H1 (cell line): ENCODE measurements around the gene LITAF. TPM values are rescaled to one million over a fixed set of nuclear protein-coding genes. Genes with fewer than 3 reads are reported as not detected.

Experiments used
- CTCF ChIA-PET: fragments of 300-600 bp; sonication (Branson Sonifier 250); formaldehyde crosslinking; loops from one replicate; lab custom pipeline; 2021; ENCODE audit not compliant: partially characterized antibody; lab: Charles Lee
- POLR2A ChIA-PET: fragments of 300-600 bp; sonication (Branson Sonifier 250); formaldehyde crosslinking; loops from one replicate; lab custom pipeline; 2021; ENCODE audit warnings: inconsistent platforms; ENCODE audit not compliant: partially characterized antibody; lab: Charles Lee
- DNase-seq, 2 experiments: peaks; one replicate each; pipeline versions ENCODE4 v3.0.0 to v3.0.0-alpha.2; 2010 to 2022; ENCODE audit warnings: low spot score in 2 of 2, low read depth in 1 of 2, mixed read lengths in 1 of 2
- FAIRE-seq: peaks from 2 replicates; lab custom pipeline; 2011; peaks lifted over from hg19 to GRCh38; lab: Jason Lieb, UNC
- H2AFZ ChIP-seq: 2 replicates; pipeline ENCODE4 v1.8.1; 2012; ENCODE audit warnings: low read length, inconsistent platforms
- H2AK5ac ChIP-seq: 2 replicates; pipeline ENCODE4 v1.6.1; 2013; ENCODE audit warnings: low read depth, low read length
- H2BK120ac ChIP-seq: replicated peaks from 2 replicates; pipeline ENCODE3; 2013; ENCODE audit warnings: low read depth, low read length, inconsistent platforms
- H2BK12ac ChIP-seq: 2 replicates; pipeline ENCODE4 v1.6.1; 2013; ENCODE audit warnings: low read depth, low read length
- H2BK15ac ChIP-seq: 2 replicates; pipeline ENCODE4 v1.6.1; 2013; ENCODE audit warnings: low read length
- H2BK20ac ChIP-seq: 2 replicates; pipeline ENCODE4 v1.6.1; 2013; ENCODE audit warnings: low read length
- H2BK5ac ChIP-seq: 2 replicates; pipeline ENCODE4 v1.6.1; 2013; ENCODE audit warnings: low read depth, low read length
- H3K14ac ChIP-seq: 2 replicates; pipeline ENCODE4 v1.6.1; 2013; ENCODE audit warnings: inconsistent platforms; ENCODE audit not compliant: insufficient read length
- H3K18ac ChIP-seq: 2 replicates; pipeline ENCODE4 v1.6.1; 2013; ENCODE audit warnings: low read length; ENCODE audit errors: extremely low read depth
- H3K23ac ChIP-seq: 2 replicates; pipeline ENCODE4 v1.6.1; 2013; ENCODE audit warnings: inconsistent platforms; ENCODE audit not compliant: insufficient read length
- H3K23me2 ChIP-seq: 2 replicates; pipeline ENCODE4 v1.6.1; 2013; ENCODE audit warnings: low read depth, low read length
- H3K27ac ChIP-seq: 2 replicates; pipeline ENCODE4 v1.6.1; 2011; ENCODE audit warnings: low read depth, low read length, inconsistent platforms
- H3K27me3 ChIP-seq, 4 experiments: replicated peaks in 1 of 4; 1 replicate in 1 of 4; 2 replicates in 3 of 4; pipeline versions ENCODE4 v1.6.1 to v1.8.1; 2011 to 2013; ENCODE audit warnings: low read length in 3 of 4, mild to moderate bottlenecking in 3 of 4, inconsistent platforms in 2 of 4, mixed read lengths in 2 of 4, moderate library complexity in 1 of 4; ENCODE audit not compliant: control insufficient read depth in 3 of 4, insufficient read depth in 3 of 4; ENCODE audit errors: extremely low read depth in 1 of 4
- H3K36me3 ChIP-seq, 4 experiments: 2 replicates each; pipeline versions ENCODE4 v1.6.1 to v1.8.1; 2011 to 2013; ENCODE audit warnings: mild to moderate bottlenecking in 4 of 4, low read length in 3 of 4, moderate library complexity in 2 of 4, control low read depth in 1 of 4, inconsistent platforms in 1 of 4; ENCODE audit not compliant: insufficient read depth in 4 of 4, control insufficient read depth in 2 of 4
- H3K4ac ChIP-seq: replicated peaks from 2 replicates; pipeline ENCODE3; 2013; ENCODE audit warnings: low read length, low read depth, mixed read lengths, inconsistent platforms; ENCODE audit not compliant: insufficient read length
- H3K4me1 ChIP-seq, 4 experiments: replicated peaks in 1 of 4; 1 replicate in 1 of 4; 2 replicates in 3 of 4; pipeline versions ENCODE4 v1.6.1 to v1.8.1; 2011 to 2013; ENCODE audit warnings: low read length in 3 of 4, inconsistent platforms in 2 of 4, mixed read lengths in 1 of 4; ENCODE audit not compliant: insufficient read depth in 4 of 4, control insufficient read depth in 3 of 4
- H3K4me2 ChIP-seq, 2 experiments: 2 replicates each; pipeline versions ENCODE4 v1.6.1 to v1.8.1; 2011 to 2013; ENCODE audit warnings: low read depth in 2 of 2, low read length in 2 of 2, control low read depth in 1 of 2, inconsistent platforms in 1 of 2, mild to moderate bottlenecking in 1 of 2; ENCODE audit not compliant: insufficient read depth in 1 of 2
- H3K4me3 ChIP-seq, 4 experiments: fragments of 200-600, 300-600 bp in 1 of 4; sonication (generic), shearing (Covaris generic), sonication (Bioruptor Twin) in 1 of 4; 2 replicates each; pipeline versions ENCODE4 v1.5.1 to v1.8.1; 2011 to 2016; ENCODE audit warnings: low read length in 4 of 4, low read depth in 3 of 4, control low read depth in 2 of 4, inconsistent platforms in 2 of 4, mild to moderate bottlenecking in 2 of 4, mixed read lengths in 1 of 4, moderate library complexity in 1 of 4; ENCODE audit not compliant: insufficient read depth in 2 of 4; ENCODE audit errors: extremely low read depth in 1 of 4
- H3K56ac ChIP-seq: replicated peaks from 2 replicates; pipeline ENCODE3; 2013; ENCODE audit warnings: low read depth, mild to moderate bottlenecking, mixed read lengths, low read length, inconsistent platforms; ENCODE audit not compliant: insufficient read length
- H3K79me1 ChIP-seq: 2 replicates; pipeline ENCODE4 v1.6.1; 2013; ENCODE audit warnings: low read depth, low read length, control low read depth
- H3K79me2 ChIP-seq, 2 experiments: 2 replicates each; pipeline versions ENCODE4 v1.6.1 to v1.8.1; 2012 to 2013; ENCODE audit warnings: low read length in 2 of 2, mild to moderate bottlenecking in 2 of 2, inconsistent platforms in 1 of 2; ENCODE audit not compliant: insufficient read depth in 2 of 2, control insufficient read depth in 1 of 2
- H3K9ac ChIP-seq, 4 experiments: replicated peaks in 1 of 4; 1 replicate in 1 of 4; 2 replicates in 3 of 4; pipeline versions ENCODE4 v1.6.1 to v1.8.1; 2011 to 2013; ENCODE audit warnings: low read depth in 3 of 4, low read length in 3 of 4, control low read depth in 2 of 4, mild to moderate bottlenecking in 2 of 4, moderate library complexity in 2 of 4, inconsistent platforms in 1 of 4; ENCODE audit errors: extremely low read depth in 1 of 4
- H3K9me3 ChIP-seq, 2 experiments: 2 replicates each; pipeline versions ENCODE4 v1.6.1 to v1.8.1; 2012 to 2013; ENCODE audit warnings: mild to moderate bottlenecking in 2 of 2, moderate library complexity in 2 of 2, control low read depth in 1 of 2, inconsistent platforms in 1 of 2, low read depth in 1 of 2, low read length in 1 of 2, mixed read lengths in 1 of 2; ENCODE audit not compliant: insufficient read depth in 2 of 2
- H4K20me1 ChIP-seq, 2 experiments: replicated peaks in 1 of 2; 2 replicates each; pipeline versions ENCODE3 to v1.8.1; 2011 to 2013; ENCODE audit warnings: inconsistent platforms in 2 of 2, low read length in 2 of 2, mild to moderate bottlenecking in 1 of 2; ENCODE audit not compliant: insufficient read depth in 2 of 2, control insufficient read depth in 1 of 2
- H4K5ac ChIP-seq: 2 replicates; pipeline ENCODE4 v1.6.1; 2013; ENCODE audit warnings: low read length, low read depth, mixed read lengths, inconsistent platforms; ENCODE audit not compliant: insufficient read length
- H4K8ac ChIP-seq: 2 replicates; pipeline ENCODE4 v1.8.0; 2013; ENCODE audit warnings: mild to moderate bottlenecking, moderate library complexity, low read length, inconsistent platforms; ENCODE audit not compliant: insufficient read depth; ENCODE audit errors: extremely low read depth
- H4K91ac ChIP-seq: replicated peaks from 2 replicates; pipeline ENCODE3; 2013; ENCODE audit warnings: low read length, mixed read lengths, inconsistent platforms; ENCODE audit not compliant: insufficient read length
- ASH2L ChIP-seq: fragments of 200-600, 300-600 bp; sonication (generic); IDR thresholded peaks from one replicate; pipeline ENCODE4 v1.7.1; 2017; ENCODE audit warnings: low read length
- FOSL1 ChIP-seq: IDR thresholded peaks from 2 replicates; pipeline ENCODE4 v1.6.1; 2011; ENCODE audit warnings: mild to moderate bottlenecking, low read depth, low read length, moderate library complexity; ENCODE audit not compliant: insufficient read depth
- HDAC2 ChIP-seq, 2 experiments: fragments of 300-600 bp in 1 of 2; sonication (generic) in 1 of 2; IDR thresholded peaks; 2 replicates each; pipeline ENCODE4 v1.6.1; 2011 to 2012; ENCODE audit warnings: low read depth in 2 of 2, low read length in 2 of 2, mild to moderate bottlenecking in 2 of 2, moderate library complexity in 2 of 2, borderline replicate concordance in 1 of 2, inconsistent platforms in 1 of 2
- WGBS, 2 experiments: shearing (Covaris generic) in 1 of 2; methylation state at CpG; one replicate each; pipeline versions ENCODE4 v1.1.6 to v1.1.7; 2013 to 2015; ENCODE audit warnings: low lambda C conversion rate in 2 of 2, mixed read lengths in 2 of 2, inconsistent platforms in 1 of 2, low coverage in 1 of 2, missing lambda C conversion rate in 1 of 2; ENCODE audit not compliant: insufficient replicate concordance in 2 of 2, insufficient coverage in 1 of 2, insufficient read length in 1 of 2; ENCODE audit errors: extremely low coverage in 1 of 2, missing lambda C conversion rate in 1 of 2; 5-methylcytosine and 5-hydroxymethylcytosine counted together
- polyA plus RNA-seq, 7 experiments: library from polyadenylated mRNA; depleted of rRNA in 3 of 7; stranded (reverse) in 5 of 7; unstranded in 2 of 7; fragments of >200 nt in 5 of 7; fragments of 200-250 nt in 2 of 7; gene quantifications; 1 replicate in 5 of 7; 2 replicates in 1 of 7; 4 replicates in 1 of 7; pipeline versions ENCODE4 v1.2.1 to v1.2.3, GENCODE V29; 2011 to 2013; ENCODE audit warnings: missing spikeins in 2 of 7, mixed read lengths in 2 of 7
- total RNA-seq: library from RNA; stranded (reverse); fragmentation: NEBNext Ultra II Directional; extraction: Animal tissue kit (Norgen Biotek cat#: 25700); gene quantifications from 2 replicates; pipeline ENCODE4 v1.2.1, GENCODE V29; 2021

The LITAF gene
- total and polyA plus RNA-seq, 2 of the 8 experiments (the other 6 are each of a cell fraction or from before 2014, with no cell fraction given) = 165 to 205 TPM

DNA sequence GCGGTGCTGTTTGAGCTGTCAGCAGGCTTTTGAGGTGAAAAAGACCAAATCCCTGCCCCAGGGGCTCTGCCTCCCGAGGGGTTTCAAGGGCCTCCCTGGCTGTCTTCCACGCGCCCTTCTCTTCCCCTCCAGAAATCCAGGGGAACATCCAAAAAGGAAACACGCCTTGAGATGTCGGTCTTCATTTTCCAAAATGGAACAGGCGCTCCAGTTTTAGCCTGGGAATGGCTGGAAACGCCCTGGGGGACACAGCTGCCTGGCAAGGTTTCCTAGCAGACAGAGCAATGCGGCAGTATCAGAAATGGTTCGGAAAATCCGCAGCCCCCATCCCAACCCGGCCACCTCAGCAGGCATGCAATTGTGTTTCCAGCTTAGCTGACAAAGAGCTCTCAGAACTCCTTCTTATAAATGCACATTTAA lies 16.6 kb upstream of the LITAF start:
- peak; percentile 76 for TF ChIP-seq ASH2L
- no peak for TF ChIP-seq FOSL1
- 0 out of 4 replicates have a peak, but pooled peaks of 1 of the 2 experiments have one; percentile 30 for TF ChIP-seq HDAC2 (IDR thresholded peaks at IDR 0.05; ENCODE audit: borderline replicate concordance in 1 of 2, low read depth in 2 of 2, low read length in 2 of 2)
- no peak overlapping the region for H2BK20ac ChIP-seq
- H3K18ac ChIP-seq = peak overlapping the region; percentile 87; the same call in 1 of the 2 replicates
- no peak for FAIRE-seq
- H3K23ac ChIP-seq = no peak overlapping the region
- H3K9ac ChIP-seq = peak overlapping the region in 1 of 4 experiments; percentile 33; a peak in 1 of 7 replicates
- H3K4ac ChIP-seq = no peak overlapping the region
- no peak overlapping the region for H3K56ac ChIP-seq
- no peak overlapping the region for H3K27ac ChIP-seq
- no peak overlapping the region for H2AFZ ChIP-seq
- no peak overlapping the region for H2BK12ac ChIP-seq
- H3K79me1 ChIP-seq = no peaks in the 10 kb centered on the region
- H4K8ac ChIP-seq = no peak overlapping the region
- H3K9me3 ChIP-seq = no peaks in the 10 kb centered on the region
- no peak overlapping the region for H3K14ac ChIP-seq
- H3K4me1 ChIP-seq = peaks cover 3 to 11% (median 5%) of the 10 kb centered on the region in 4 experiments
- no peak overlapping the region for H2BK120ac ChIP-seq
- DNase-seq = no peak
- no peak overlapping the region for H4K5ac ChIP-seq
- 27% methylated on average over 12 of the region's 12 CpGs; no CpG with 5 or more reads in 1 of the 2 experiments for WGBS, 2 experiments
- no peaks in the 10 kb centered on the region for H3K27me3 ChIP-seq
- ChIA-PET POLR2A (interaction anchor here (0.9 to 1.9 kb wide), 3 partner anchors 12 to 21 kb away, joined by 3 to 7 read pairs (median 6); partner anchors contain the start of gene LITAF), CTCF (interaction anchor here (0.7 to 2.0 kb wide), 4 partner anchors 15 to 348 kb away, joined by 3 to 11 read pairs (median 4); partner anchors contain the start of gene SOCS1)
- H3K4me2 ChIP-seq = peak overlapping the region; percentile 49; a peak in 2 of 4 replicates
- H3K23me2 ChIP-seq = no peaks in the 10 kb centered on the region
- H4K91ac ChIP-seq = peak overlapping the region; percentile 1
- no peaks in the 10 kb centered on the region for H4K20me1 ChIP-seq
- H3K36me3 ChIP-seq = no peaks in the 10 kb centered on the region
- no peak overlapping the region for H2AK5ac ChIP-seq
- H2BK5ac ChIP-seq = no peak overlapping the region
- H3K79me2 ChIP-seq = no peaks in the 10 kb centered on the region
- H3K4me3 ChIP-seq = peak overlapping the region in 2 of 4 experiments; percentile 14 to 27; a peak in 2 of 8 replicates
- no peak overlapping the region for H2BK15ac ChIP-seq
